GM12801 (cell line): ENCODE data around the gene CLK2.

ENCODE experiments used
- CTCF ChIP-seq: IDR thresholded peaks from one replicate; pipeline ENCODE4 v1.5.1; 2011; ENCODE audit warnings: control low read depth; ENCODE audit not compliant: insufficient read length; ENCODE audit errors: extremely low read depth

The CLK2 gene

DNA sequence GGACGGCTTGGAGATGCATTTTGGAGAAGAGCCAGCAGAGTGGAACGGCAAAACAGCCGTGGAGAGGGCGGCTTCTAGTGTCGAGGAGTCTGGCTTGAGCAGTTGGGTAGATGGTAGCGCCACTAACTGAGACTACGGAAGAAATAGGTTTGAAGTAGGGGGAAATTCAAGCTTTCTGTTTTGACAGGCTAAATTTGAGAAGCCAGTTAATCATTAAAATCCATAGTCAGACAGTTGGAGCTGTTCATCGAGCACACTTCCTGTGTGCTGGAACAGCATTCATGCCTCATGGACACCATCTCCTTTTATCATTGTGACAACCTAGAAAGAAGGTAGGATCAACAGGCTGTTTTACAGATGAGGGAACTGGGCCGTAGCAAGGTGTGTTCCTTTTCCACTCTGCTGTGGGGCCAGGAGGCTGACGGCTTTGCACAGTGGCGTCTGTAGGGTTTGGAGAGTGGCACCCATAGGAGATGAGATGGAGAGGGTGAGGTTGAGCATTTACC, 31.3 kb upstream of the CLK2 start:
- no peak for TF ChIP-seq CTCF

GRCh38 chr1:155301342-155301841, 28.1 kb upstream of the CLK2 start, which contains the start of gene PKLR:
Gene PKLR (minus strand): TSS chr1:155301438. CDS start chr1:155301395, 43 bp downstream.
- TF ChIP-seq CTCF: no peak

- TF ChIP-seq CTCF: no peak
Measured at GRCh38 chr1:155300553-155301329, 27.4 kb upstream of the CLK2 start.

DNA sequence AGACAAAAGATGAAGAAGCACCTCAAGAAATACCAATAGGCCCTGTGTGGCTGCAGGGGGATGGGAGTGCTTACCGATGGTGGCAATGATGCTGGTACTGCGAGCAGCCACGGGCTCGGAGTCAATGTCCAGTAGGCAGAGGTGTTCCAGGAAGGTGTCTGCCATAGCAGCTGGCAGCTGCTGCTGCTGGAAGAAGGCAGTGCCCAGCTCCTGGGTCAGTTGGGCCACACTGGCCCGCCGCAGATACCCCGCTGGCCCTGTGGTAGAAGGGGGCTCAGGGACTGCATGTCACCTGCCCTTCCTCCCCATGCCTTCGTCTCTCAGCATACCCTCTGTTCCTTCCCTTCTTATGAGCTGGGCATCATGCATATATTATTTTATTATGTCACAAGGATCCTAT, 26.7 kb upstream of the CLK2 start:
- TF ChIP-seq CTCF: no peak

- TF ChIP-seq CTCF: no peak
Measured at GRCh38 chr1:155297384-155297783, 24.1 kb upstream of the CLK2 start.

- TF ChIP-seq CTCF: no peak
Measured at GRCh38 chr1:155296661-155297060, 23.4 kb upstream of the CLK2 start.

GRCh38 chr1:155295942-155296267, 22.6 kb upstream of the CLK2 start:
- TF ChIP-seq CTCF: no peak
